Stimulated activated CD4-positive, alpha-beta T cell treated with anti-CD3 and anti-CD28 coated beads, Interleukin-1b, Interleukin-23, amount 100 ng/mL, for 4 hours (primary cell): ENCODE results near the gene LSM2.
"Not testable (repeated sequence)": the region's sequence is repeated elsewhere in the genome, so short reads cannot be mapped to it uniquely, and the experiment has no call there.

Experiments
- DNase-seq, 2 donors: peaks; one replicate each; pipeline ENCODE4 v3.0.0-alpha.2; 2020; ENCODE audit warnings: low read depth in 2 of 2

LSM2 gene

GRCh38 chr6:31827286-31828079 lies 20.7 kb upstream of the LSM2 start, which contains the start of gene HSPA1B:
TSS of gene HSPA1B (plus strand) at chr6:31827738. CDS start at chr6:31827951, 213 bp downstream.
- peak; percentile 74 to 79 for DNase-seq

- no peak for DNase-seq
These were observed 20.1 kb upstream of the LSM2 start for GRCh38 chr6:31826793-31827285.

- no peak for DNase-seq
These were observed 18.8 kb upstream of the LSM2 start for GRCh38 chr6:31825553-31825952.

- DNase-seq = not testable (repeated sequence)
These were observed 16.9 kb upstream of the LSM2 start for GRCh38 chr6:31823592-31824196.

- peak in 1 of 2 donors; percentile 53 for DNase-seq
These were observed 15.5 kb upstream of the LSM2 start for GRCh38 chr6:31822036-31822821.

- DNase-seq = peak; percentile 44 to 70
These were observed 14.7 kb upstream of the LSM2 start for GRCh38 chr6:31821301-31822035.

- not testable (repeated sequence) for DNase-seq
These were observed 13.6 kb upstream of the LSM2 start for GRCh38 chr6:31820399-31820798.

GRCh38 chr6:31819871-31820299 lies 13.1 kb upstream of the LSM2 start:
- no peak for DNase-seq

GRCh38 chr6:31817929-31818511 lies 11.3 kb upstream of the LSM2 start:
- not testable (repeated sequence) for DNase-seq

- not testable (repeated sequence) for DNase-seq
These were observed 10.6 kb upstream of the LSM2 start for GRCh38 chr6:31817133-31817928.

- DNase-seq = peak; percentile 40 to 48
These were observed 8.5 kb upstream of the LSM2 start, which contains the start of the genes HSPA1A and HSPA1L for GRCh38 chr6:31815025-31815838. TSS of gene HSPA1A (plus strand) at chr6:31815543. CDS start at chr6:31815757, 214 bp downstream. TSS of gene HSPA1L (minus strand) at chr6:31815283. CDS start at chr6:31811972, 3,311 bp downstream.

GRCh38 chr6:31814677-31815024 lies 7.9 kb upstream of the LSM2 start:
- DNase-seq = peak; percentile 46 to 57

- no peak for DNase-seq
These were observed 6.7 kb upstream of the LSM2 start for GRCh38 chr6:31813465-31813849.

GRCh38 chr6:31811645-31812044 lies 4.9 kb upstream of the LSM2 start:
- DNase-seq = no peak

- not testable (repeated sequence) for DNase-seq
These were observed 1.8 kb upstream of the LSM2 start for GRCh38 chr6:31808599-31808998.

GRCh38 chr6:31805939-31806469 lies 762 bp downstream of the LSM2 start:
- no peak for DNase-seq

- not testable (repeated sequence) for DNase-seq
These were observed 5.5 kb downstream of the LSM2 start for GRCh38 chr6:31801031-31801927.

- DNase-seq = no peak
These were observed 7.0 kb downstream of the LSM2 start for GRCh38 chr6:31799781-31800180.
